T follicular helper cell (primary cell): Measurements from ENCODE around the gene FBXO10.

ENCODE experiments used
- DNase-seq: peaks from one replicate; pipeline ENCODE4 v3.0.0-alpha.2; 2020; ENCODE audit warnings: low read depth

The FBXO10 gene

GRCh38 chr9:37592108-37592951 lies 16.1 kb upstream of the FBXO10 start, which contains the start of gene TOMM5:
Gene TOMM5 (minus strand): TSS chr9:37592597. CDS start chr9:37592532, 65 bp downstream.
- peak; percentile 88 for DNase-seq

- DNase-seq = no peak
Measured at GRCh38 chr9:37587521-37587920, 11.3 kb upstream of the FBXO10 start.

- DNase-seq = no peak
Measured at GRCh38 chr9:37583522-37584121, 7.4 kb upstream of the FBXO10 start.

GRCh38 chr9:37582548-37583157 lies 6.5 kb upstream of the FBXO10 start:
- no peak for DNase-seq

GRCh38 chr9:37575511-37575914 lies 667 bp downstream of the FBXO10 start:
- DNase-seq = no peak

GRCh38 chr9:37575001-37575400 lies 1.2 kb downstream of the FBXO10 start:
- no peak for DNase-seq

- DNase-seq = no peak
Measured at GRCh38 chr9:37574241-37574721, 1.9 kb downstream of the FBXO10 start.

- no peak for DNase-seq
Measured at GRCh38 chr9:37571282-37571681, 4.9 kb downstream of the FBXO10 start.

GRCh38 chr9:37566716-37567115 lies 9.5 kb downstream of the FBXO10 start:
- DNase-seq = no peak

GRCh38 chr9:37565661-37566618 lies 10.2 kb downstream of the FBXO10 start:
- no peak for DNase-seq

- DNase-seq = no peak
Measured at GRCh38 chr9:37564916-37565315, 11.3 kb downstream of the FBXO10 start.

GRCh38 chr9:37563806-37564513 lies 12.2 kb downstream of the FBXO10 start:
- DNase-seq = no peak

- DNase-seq = no peak
Measured at GRCh38 chr9:37562826-37563225, 13.4 kb downstream of the FBXO10 start.

GRCh38 chr9:37561682-37562081 lies 14.5 kb downstream of the FBXO10 start:
- no peak for DNase-seq

- no peak for DNase-seq
Measured at GRCh38 chr9:37559855-37560592, 16.2 kb downstream of the FBXO10 start.

GRCh38 chr9:37559125-37559524 lies 17.1 kb downstream of the FBXO10 start:
- no peak for DNase-seq

- DNase-seq = no peak
Measured at GRCh38 chr9:37555786-37556185, 20.4 kb downstream of the FBXO10 start.

GRCh38 chr9:37554318-37554717 lies 21.9 kb downstream of the FBXO10 start:
- no peak for DNase-seq

GRCh38 chr9:37551888-37552287 lies 24.3 kb downstream of the FBXO10 start:
- no peak for DNase-seq

- no peak for DNase-seq
Measured at GRCh38 chr9:37551468-37551867, 24.7 kb downstream of the FBXO10 start.
